GM12878 (cell line): ENCODE results near the gene ATG10. TPM values are rescaled to one million over a fixed set of nuclear protein-coding genes. Genes with fewer than 3 reads are reported as not detected.

Experiments used
- ATAC-seq: fragments of 200-7000 bp; cut with Tn5 transposase; 3 replicates; pipeline ENCODE4 v1.9.1; 2020; ENCODE audit warnings: mild to moderate bottlenecking, moderate library complexity
- BruUV-seq: library from RNA; stranded (reverse); fragments of 400-500 nt; replicated peaks from 2 replicates; lab custom pipeline; 2021; lab: Mats Ljungman, UMichigan
- CTCF ChIA-PET: fragments of 300-600 bp; sonication (Branson Sonifier 250); formaldehyde crosslinking; extraction: SDS; loops from one replicate; lab custom pipeline; 2021; ENCODE audit warnings: inconsistent platforms; lab: Yijun Ruan, JAX
- POLR2A ChIA-PET: fragments of 350-600 bp; formaldehyde crosslinking; extraction: SDS; loops from one replicate; lab custom pipeline; 2021; ENCODE audit warnings: inconsistent platforms; lab: Charles Lee
- RAD21 ChIA-PET: fragments of 300-600 bp; sonication (Branson Sonifier 250); formaldehyde crosslinking; loops from one replicate; lab custom pipeline; 2023; ENCODE audit warnings: antibody characterized with exemption; ENCODE audit not compliant: unreplicated experiment; lab: Charles Lee
- SMC1A ChIA-PET: fragments of 300-600 bp; sonication (Branson Sonifier 250); formaldehyde crosslinking; loops from one replicate; lab custom pipeline; 2023; ENCODE audit not compliant: unreplicated experiment, uncharacterized antibody; lab: Charles Lee
- DNase-seq: peaks from one replicate; pipeline ENCODE4 v3.0.0-alpha.2; 2011; ENCODE audit warnings: low read depth, low spot score
- FAIRE-seq: peaks from 3 replicates; lab custom pipeline; 2011; peaks lifted over from hg19 to GRCh38; lab: Jason Lieb, UNC
- H2AFZ ChIP-seq: 2 replicates; pipeline ENCODE4 v1.6.0; 2011; ENCODE audit warnings: low read depth, low read length, control low read depth; ENCODE audit not compliant: control insufficient read depth
- H3K27ac ChIP-seq: 2 replicates; pipeline ENCODE4 v1.5.1; 2011; ENCODE audit warnings: control low read depth; ENCODE audit not compliant: control insufficient read depth, insufficient read depth
- H3K27me3 ChIP-seq, 2 experiments: replicated peaks in 1 of 2; 2 replicates each; pipeline versions ENCODE4 v1.6.0 to v1.6.1; 2011; ENCODE audit warnings: low read length in 1 of 2; ENCODE audit not compliant: control insufficient read depth in 2 of 2, insufficient read depth in 2 of 2
- H3K36me3 ChIP-seq, 2 experiments: 2 replicates each; pipeline ENCODE4 v1.5.1; 2011; ENCODE audit warnings: low read length in 1 of 2; ENCODE audit not compliant: control insufficient read depth in 2 of 2, insufficient read depth in 2 of 2
- H3K4me1 ChIP-seq: 2 replicates; pipeline ENCODE4 v1.6.1; 2011; ENCODE audit warnings: mild to moderate bottlenecking, low read length, moderate library complexity, mixed read lengths; ENCODE audit not compliant: control insufficient read depth, insufficient read depth
- H3K4me2 ChIP-seq: 2 replicates; pipeline ENCODE4 v1.6.0; 2011; ENCODE audit warnings: control low read depth; ENCODE audit not compliant: control insufficient read depth, insufficient read depth
- H3K4me3 ChIP-seq: fragments of 200-600 bp; sonication (generic); 2 replicates; pipeline ENCODE4 v1.5.1; 2016
- H3K79me2 ChIP-seq: 2 replicates; pipeline ENCODE4 v1.6.0; 2011; ENCODE audit warnings: low read length; ENCODE audit not compliant: control insufficient read depth, insufficient read depth
- H3K9ac ChIP-seq: 2 replicates; pipeline ENCODE4 v1.8.0; 2011; ENCODE audit warnings: low read length, control low read depth, mixed read lengths; ENCODE audit not compliant: control insufficient read depth, insufficient read depth
- H3K9me3 ChIP-seq: replicated peaks from 3 replicates; pipeline ENCODE4 v1.5.1; 2011; ENCODE audit warnings: mild to moderate bottlenecking, low read length; ENCODE audit not compliant: control insufficient read depth, insufficient read depth
- H4K20me1 ChIP-seq: 2 replicates; pipeline ENCODE4 v1.6.0; 2011; ENCODE audit not compliant: control insufficient read depth, insufficient read depth
- CEBPZ ChIP-seq: fragments of 150-350 bp; IDR thresholded peaks from 2 replicates; pipeline ENCODE4 v1.6.1; 2016; ENCODE audit warnings: low read depth, low read length
- HCFC1 ChIP-seq: fragments of 150-350 bp; IDR thresholded peaks from 2 replicates; pipeline ENCODE4 v1.6.1; 2014; ENCODE audit warnings: low read length
- POLR2AphosphoS5 ChIP-seq: IDR thresholded peaks from 2 replicates; pipeline ENCODE4 v1.6.1; 2011; ENCODE audit warnings: mild to moderate bottlenecking, low read length, inconsistent platforms
- RB1 ChIP-seq: fragments of 450-650 bp; formaldehyde crosslinking; IDR thresholded peaks from 2 replicates; pipeline ENCODE4 v1.6.1; 2017; ENCODE audit warnings: mild to moderate bottlenecking, borderline replicate concordance
- SREBF2 ChIP-seq: IDR thresholded peaks from 2 replicates; pipeline ENCODE4 v1.6.1; 2012; ENCODE audit warnings: mild to moderate bottlenecking, low read length
- USF2 ChIP-seq: IDR thresholded peaks from 2 replicates; pipeline ENCODE4 v1.6.1; 2011; ENCODE audit warnings: low read depth, low read length, improper control_type of control experiment, borderline replicate concordance
- ZNF217 ChIP-seq: fragments of 450-650 bp; IDR thresholded peaks from 2 replicates; pipeline ENCODE4 v1.6.1; 2017; ENCODE audit warnings: antibody characterized with exemption, mild to moderate bottlenecking
- WGBS: methylation state at CpG from one replicate; pipeline ENCODE4 v1.1.6; 2016; ENCODE audit warnings: low lambda C conversion rate; ENCODE audit not compliant: insufficient replicate concordance, insufficient coverage; ENCODE audit errors: missing lambda C conversion rate; 5-methylcytosine and 5-hydroxymethylcytosine counted together
- in situ Hi-C: fragments of 300-500 bp; cut with MboI; formaldehyde crosslinking; loops from 9 replicates; pipeline ENCODE4 v1.14.3; 2018; ENCODE audit warnings: mixed read lengths
- intact Hi-C: fragments of 100-400 bp; cut with micrococcal nuclease; formaldehyde crosslinking; loops from one replicate; pipeline ENCODE4 v1.14.2; 2022; ENCODE audit not compliant: unreplicated experiment
- polyA plus RNA-seq, 11 experiments: library from polyadenylated mRNA; depleted of rRNA in 4 of 11; unstranded in 6 of 11; stranded (reverse) in 5 of 11; fragments of >200 nt; fragmentation: Nextera tagmentation in 4 of 11; fragmentation: Illumina TruSeq in 1 of 11; extraction: Ambion mirVana in 4 of 11; extraction: Trizol in 1 of 11; gene quantifications; 1 replicate in 1 of 11; 2 replicates in 10 of 11; pipeline versions ENCODE4 v1.2.1 to v1.2.3, GENCODE V29; 2011 to 2016; ENCODE audit warnings: inconsistent platforms in 2 of 11, missing spikeins in 2 of 11, low read depth in 1 of 11
- total RNA-seq, 4 experiments: library from RNA; depleted of rRNA in 3 of 4; stranded (reverse); fragments of >200 nt in 3 of 4; fragmentation: Illumina TruSeq in 1 of 4; extraction: Trizol in 1 of 4; gene quantifications; 2 replicates each; pipeline versions ENCODE4 v1.2.1 to v1.2.3, GENCODE V29; 2013 to 2021

Gene ATG10
- total and polyA plus RNA-seq, 10 of the 15 experiments (the other 5 are each of a cell fraction or from before 2014, with no cell fraction given), result 3.8 to 14.4 (median 6.5) TPM

- in situ Hi-C loops (no loop called here), intact Hi-C loops (no loop called here)
- no peaks in the 10 kb centered on the region for H3K4me1 ChIP-seq
- no peaks in the 10 kb centered on the region for H3K79me2 ChIP-seq
- H3K4me2 ChIP-seq, result no peak overlapping the region
- POLR2A ChIA-PET, result no interaction called here
- 61% methylated on average over 9 of the region's 9 CpGs for WGBS
- DNase-seq (no peak), FAIRE-seq (no peak)
- BruUV-seq, result no TSS peak
- RAD21 ChIA-PET, result no interaction called here
- H3K9me3 ChIP-seq, result no peaks in the 10 kb centered on the region
- no peak overlapping the region for H3K9ac ChIP-seq
- SMC1A ChIA-PET, result no interaction called here
- TF ChIP-seq ZNF217 (no peak), SREBF2 (no peak), RB1 (no peak), CEBPZ (no peak), USF2 (no peak), POLR2AphosphoS5 (no peak), HCFC1 (no peak)
- TF ChIP-seq, all 136 proteins: peak for 0
- no peak for ATAC-seq
- Histone ChIP-seq H3K36me3 (no peaks in the 10 kb centered on the region), H2AFZ (no peak overlapping the region), H3K4me3 (no peak overlapping the region), H3K27ac (no peak overlapping the region), H4K20me1 (no peaks in the 10 kb centered on the region), H3K27me3 (no peaks in the 10 kb centered on the region; a peak in 1 of 4 replicates)
- CTCF ChIA-PET, result no interaction called here
Observed at GRCh38 chr5:81961651-81962440, 10.0 kb upstream of the ATG10 start.
